ENCODE results near the gene ZSCAN4.

ZSCAN4 gene

GRCh38 chr19:57682226-57682766, 13.6 kb downstream of the ZSCAN4 start:
- Histone ChIP-seq H3K4me3 (ENCODE audit: low read depth in 1 of 2, low read length in 1 of 2) (peak overlapping the region; percentile 70 to 84), H3K4me1 (ENCODE audit: control insufficient read depth in 1 of 2, insufficient read depth in 1 of 2, low read depth in 1 of 2, low read length in 1 of 2) (peaks cover 15 to 18% of the 10 kb centered on the region in 2 experiments), H3K36me3 (no peaks in the 10 kb centered on the region), H3K9me3 (peaks cover 58% of the 10 kb centered on the region), H3K27me3 (peaks cover 4% of the 10 kb centered on the region), H3K27ac (peak overlapping the region; percentile 46)
- TF ChIP-seq CTCF (IDR thresholded peaks at IDR 0.05): no peak

- Histone ChIP-seq H3K36me3 (no peaks in the 10 kb centered on the region), H3K27me3 (no peaks in the 10 kb centered on the region), H3K4me3 (ENCODE audit: low read depth in 1 of 2, low read length in 1 of 2) (no peak overlapping the region), H3K4me1 (ENCODE audit: control insufficient read depth in 1 of 2, insufficient read depth in 1 of 2, low read depth in 1 of 2, low read length in 1 of 2) (peaks cover 10 to 14% of the 10 kb centered on the region in 2 experiments), H3K27ac (no peak overlapping the region), H3K9me3 (peaks cover 78% of the 10 kb centered on the region)
- no peak for TF ChIP-seq CTCF (IDR thresholded peaks at IDR 0.05)
Measured at GRCh38 chr19:57686727-57687126, 18.0 kb downstream of the ZSCAN4 start.

- H3K27ac ChIP-seq: no peak overlapping the region
- H3K36me3 ChIP-seq: no peaks in the 10 kb centered on the region
- H3K4me1 ChIP-seq (ENCODE audit: control insufficient read depth in 1 of 2, insufficient read depth in 1 of 2, low read depth in 1 of 2, low read length in 1 of 2): peaks cover 3 to 6% of the 10 kb centered on the region in 2 experiments
- H3K4me3 ChIP-seq (ENCODE audit: low read depth in 1 of 2, low read length in 1 of 2): no peak overlapping the region
- TF ChIP-seq CTCF (IDR thresholded peaks at IDR 0.05): no peak
- peaks cover 78% of the 10 kb centered on the region for H3K9me3 ChIP-seq
- no peaks in the 10 kb centered on the region for H3K27me3 ChIP-seq
Measured at GRCh38 chr19:57687363-57688010, 18.8 kb downstream of the ZSCAN4 start.

GRCh38 chr19:57688011-57688763, 19.5 kb downstream of the ZSCAN4 start:
- TF ChIP-seq CTCF (IDR thresholded peaks at IDR 0.05): no peak
- Histone ChIP-seq H3K27me3 (no peaks in the 10 kb centered on the region), H3K4me3 (ENCODE audit: low read depth in 1 of 2, low read length in 1 of 2) (no peak overlapping the region), H3K4me1 (ENCODE audit: control insufficient read depth in 1 of 2, insufficient read depth in 1 of 2, low read depth in 1 of 2, low read length in 1 of 2) (no peaks in the 10 kb centered on the region), H3K9me3 (peaks cover 71% of the 10 kb centered on the region), H3K27ac (no peak overlapping the region), H3K36me3 (no peaks in the 10 kb centered on the region)

- Histone ChIP-seq H3K27ac (no peak overlapping the region), H3K36me3 (no peaks in the 10 kb centered on the region), H3K27me3 (no peaks in the 10 kb centered on the region), H3K4me1 (ENCODE audit: control insufficient read depth in 1 of 2, insufficient read depth in 1 of 2, low read depth in 1 of 2, low read length in 1 of 2) (no peaks in the 10 kb centered on the region), H3K4me3 (ENCODE audit: low read depth in 1 of 2, low read length in 1 of 2) (no peak overlapping the region), H3K9me3 (peaks cover 57% of the 10 kb centered on the region)
- no peak for TF ChIP-seq CTCF (IDR thresholded peaks at IDR 0.05)
Measured at GRCh38 chr19:57689750-57690149, 21.0 kb downstream of the ZSCAN4 start.

Measured in neutrophil (primary cell).